Activated CD4-positive, alpha-beta T cell treated with anti-CD3 and anti-CD28 coated beads, Interleukin-2, amount 50 U/mL, for 16 hours (primary cell): ENCODE measurements around the gene NOTCH3.
A peak's percentile ranks its signal among the peaks of the same experiment; 100 is the strongest.

Experiments
- DNase-seq: peaks from one replicate; pipeline ENCODE4 v3.0.0-alpha.2; 2020

Gene NOTCH3

GRCh38 chr19:15159251-15159650 lies 41.5 kb downstream of the NOTCH3 start:
- no peak for DNase-seq

GRCh38 chr19:15156391-15156790 lies 44.4 kb downstream of the NOTCH3 start:
- no peak for DNase-seq

- DNase-seq: no peak
These were observed 45.5 kb downstream of the NOTCH3 start for GRCh38 chr19:15155296-15155695.

GRCh38 chr19:15154002-15154612 lies 46.7 kb downstream of the NOTCH3 start:
- peak; percentile 37 for DNase-seq

DNA sequence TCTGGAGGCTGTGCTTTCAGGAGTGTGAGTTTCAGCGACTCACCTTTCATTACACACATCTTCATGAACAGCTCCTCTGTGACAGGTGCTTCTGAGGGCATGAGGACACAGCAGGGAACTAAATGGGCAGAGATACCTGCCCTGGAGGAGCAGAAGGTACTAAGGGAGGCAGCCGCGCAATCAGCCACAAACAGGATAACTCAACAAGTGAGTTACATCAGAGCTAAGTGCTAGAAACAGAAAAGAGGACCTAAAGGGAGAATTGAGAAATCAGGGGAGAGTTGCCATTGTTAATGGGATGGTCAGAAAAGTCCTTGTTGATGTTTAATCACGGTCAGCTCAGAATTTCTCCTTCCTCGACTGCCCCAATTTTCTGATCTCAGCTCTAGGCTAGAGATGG lies 51.1 kb downstream of the NOTCH3 start:
- DNase-seq: no peak

- no peak for DNase-seq
These were observed 53.7 kb downstream of the NOTCH3 start for GRCh38 chr19:15147090-15147489.

- no peak for DNase-seq
These were observed 56.6 kb downstream of the NOTCH3 start for GRCh38 chr19:15144046-15144646.

- no peak for DNase-seq
These were observed 58.5 kb downstream of the NOTCH3 start for GRCh38 chr19:15142313-15142712.

DNA sequence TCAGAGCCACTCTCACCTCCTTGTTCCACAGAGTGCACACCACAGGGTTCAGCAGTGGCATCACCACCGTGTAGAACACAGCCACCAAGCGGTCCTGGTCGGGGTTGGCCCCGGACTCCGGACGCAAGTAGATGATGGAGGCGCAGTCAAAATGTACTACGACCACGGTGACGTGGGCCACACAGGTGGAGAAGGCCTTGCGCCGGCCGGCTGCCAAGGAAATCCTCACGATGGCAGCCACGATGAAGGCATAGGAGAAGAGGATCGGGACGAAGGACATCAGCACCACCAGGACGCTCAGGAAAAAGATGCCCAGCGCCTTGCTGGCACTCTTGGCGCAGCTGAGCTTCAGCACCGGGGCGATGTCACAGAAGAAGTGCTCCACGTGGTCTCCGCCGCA lies 59.7 kb downstream of the NOTCH3 start:
- DNase-seq: no peak

DNA sequence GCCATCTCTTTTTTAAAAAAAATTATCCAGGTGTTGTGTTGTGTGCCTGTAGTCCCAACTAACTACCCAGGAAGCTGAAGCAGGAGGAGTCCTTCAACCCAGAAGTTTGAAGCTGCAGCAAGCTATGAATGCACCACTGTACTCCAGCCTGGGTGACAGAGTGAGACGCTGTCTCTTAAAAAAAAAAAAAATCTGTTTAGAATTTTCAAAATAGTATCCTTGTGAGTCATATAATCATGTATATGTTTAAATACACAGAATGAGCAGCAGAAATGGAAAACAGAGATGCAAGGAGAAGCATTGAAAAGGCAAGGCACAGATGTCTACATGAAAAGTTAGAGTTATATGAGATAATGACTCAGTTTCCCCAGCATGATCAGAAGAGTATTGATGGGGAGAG lies 62.4 kb downstream of the NOTCH3 start:
- no peak for DNase-seq

GRCh38 chr19:15137777-15138176 lies 63.0 kb downstream of the NOTCH3 start:
- DNase-seq: no peak

DNA sequence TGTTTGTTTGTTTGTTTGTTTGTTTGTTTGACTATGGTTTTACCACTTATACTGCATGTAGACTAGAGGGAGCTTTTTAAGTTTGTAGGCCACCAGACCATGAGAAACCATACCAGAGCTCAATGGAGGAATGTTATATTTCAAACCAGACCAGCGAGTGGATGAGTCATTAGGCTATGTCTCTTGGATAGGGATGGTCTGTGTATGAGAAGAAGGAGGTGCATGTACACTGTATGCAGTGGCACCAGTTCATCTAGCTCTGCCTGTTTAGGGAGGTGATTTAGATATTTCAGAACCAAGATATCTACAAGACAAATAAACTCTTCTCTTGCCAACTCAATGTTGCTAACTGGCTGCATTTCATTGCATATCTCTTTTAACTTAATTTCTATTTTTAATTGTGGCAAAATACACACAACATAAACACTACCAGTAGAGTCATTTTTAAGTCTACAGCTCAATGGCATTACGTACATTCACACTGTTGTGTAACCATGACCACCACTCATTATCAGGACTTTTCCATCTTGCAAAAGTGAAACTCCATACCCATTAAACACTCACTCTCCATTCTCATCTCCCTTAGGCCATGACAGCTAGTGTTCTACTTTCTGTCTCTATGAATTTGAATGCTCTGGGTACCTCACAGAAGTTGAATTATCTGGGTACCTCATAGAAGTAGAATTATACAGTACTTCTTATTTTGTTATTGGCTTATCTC lies 64.4 kb downstream of the NOTCH3 start:
- DNase-seq: no peak

- peak; percentile 3 for DNase-seq
These were observed 70.8 kb downstream of the NOTCH3 start for GRCh38 chr19:15129856-15130585.

GRCh38 chr19:15128162-15128770 lies 72.5 kb downstream of the NOTCH3 start:
- DNase-seq: no peak

DNA sequence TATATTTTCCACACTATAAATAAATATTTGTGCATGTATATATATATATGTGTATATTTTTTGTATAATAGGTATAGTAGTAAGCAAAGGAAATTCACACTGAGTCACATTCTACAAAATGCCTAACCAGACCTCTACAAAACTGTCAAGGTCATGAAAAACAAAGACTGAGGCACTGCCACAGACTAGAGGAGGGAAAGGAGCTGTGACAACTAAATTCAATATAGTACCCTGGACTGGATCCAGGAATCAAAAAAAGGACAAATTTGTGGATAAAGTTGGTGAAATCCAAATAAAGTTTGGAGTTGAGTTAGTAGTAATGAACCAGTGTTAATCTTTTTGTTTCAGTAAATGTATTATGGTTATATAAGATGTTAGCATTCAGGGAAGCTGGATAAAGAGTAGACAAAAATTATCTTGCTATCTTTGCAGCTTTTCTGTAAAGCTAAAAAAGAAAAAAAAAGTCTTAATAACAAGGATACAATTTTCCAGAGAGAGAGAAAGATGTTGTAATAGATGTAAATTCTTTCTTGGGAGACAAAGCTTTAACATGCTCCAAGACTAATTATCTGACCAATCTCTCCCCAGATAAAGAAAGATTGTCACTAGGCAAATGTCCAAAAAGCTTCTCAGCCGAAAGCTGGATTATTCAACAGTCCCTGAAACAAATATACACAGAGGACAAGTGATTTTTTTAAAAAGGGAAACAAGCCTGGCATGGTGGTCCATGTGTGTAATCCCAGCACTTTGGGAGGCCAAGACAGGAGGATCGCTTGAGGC lies 74.5 kb downstream of the NOTCH3 start:
- no peak for DNase-seq

- peak; percentile 99 for DNase-seq
These were observed 75.3 kb downstream of the NOTCH3 start for GRCh38 chr19:15125232-15126067.

DNA sequence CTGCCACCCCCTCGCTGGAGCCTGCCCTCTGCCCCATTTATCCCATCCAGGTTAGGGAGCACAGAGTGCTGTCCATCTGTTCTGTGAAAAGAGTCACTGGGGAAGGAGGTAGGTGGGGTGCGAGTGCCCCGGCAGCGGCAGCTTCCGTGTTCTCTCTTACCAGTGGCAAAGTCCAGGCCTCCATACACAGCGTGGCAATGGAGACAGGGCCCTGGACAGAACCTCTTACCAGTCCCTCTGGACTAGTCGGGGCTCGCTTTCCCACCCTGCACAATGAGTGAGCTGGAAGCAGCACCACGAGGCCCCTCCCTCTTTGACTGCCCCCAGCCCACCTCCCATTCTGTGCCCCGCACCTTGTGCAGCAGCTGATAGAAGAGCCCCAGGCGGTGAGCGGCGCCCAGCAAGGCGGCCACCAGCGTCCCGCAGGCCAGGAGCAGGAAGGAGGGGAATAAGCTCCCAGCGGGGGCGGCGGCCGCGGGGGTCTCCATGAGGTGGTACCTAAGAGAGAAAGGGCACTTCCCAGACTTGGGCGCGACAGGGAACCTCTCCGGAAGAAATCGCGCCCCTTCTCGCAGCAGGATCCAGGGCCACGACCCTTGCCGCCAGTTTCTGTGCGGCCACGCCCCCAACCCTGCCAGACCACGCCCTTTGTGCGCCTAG lies 76.1 kb downstream of the NOTCH3 start:
- peak; percentile 5 for DNase-seq

GRCh38 chr19:15123900-15124299 lies 76.9 kb downstream of the NOTCH3 start:
- no peak for DNase-seq

DNA sequence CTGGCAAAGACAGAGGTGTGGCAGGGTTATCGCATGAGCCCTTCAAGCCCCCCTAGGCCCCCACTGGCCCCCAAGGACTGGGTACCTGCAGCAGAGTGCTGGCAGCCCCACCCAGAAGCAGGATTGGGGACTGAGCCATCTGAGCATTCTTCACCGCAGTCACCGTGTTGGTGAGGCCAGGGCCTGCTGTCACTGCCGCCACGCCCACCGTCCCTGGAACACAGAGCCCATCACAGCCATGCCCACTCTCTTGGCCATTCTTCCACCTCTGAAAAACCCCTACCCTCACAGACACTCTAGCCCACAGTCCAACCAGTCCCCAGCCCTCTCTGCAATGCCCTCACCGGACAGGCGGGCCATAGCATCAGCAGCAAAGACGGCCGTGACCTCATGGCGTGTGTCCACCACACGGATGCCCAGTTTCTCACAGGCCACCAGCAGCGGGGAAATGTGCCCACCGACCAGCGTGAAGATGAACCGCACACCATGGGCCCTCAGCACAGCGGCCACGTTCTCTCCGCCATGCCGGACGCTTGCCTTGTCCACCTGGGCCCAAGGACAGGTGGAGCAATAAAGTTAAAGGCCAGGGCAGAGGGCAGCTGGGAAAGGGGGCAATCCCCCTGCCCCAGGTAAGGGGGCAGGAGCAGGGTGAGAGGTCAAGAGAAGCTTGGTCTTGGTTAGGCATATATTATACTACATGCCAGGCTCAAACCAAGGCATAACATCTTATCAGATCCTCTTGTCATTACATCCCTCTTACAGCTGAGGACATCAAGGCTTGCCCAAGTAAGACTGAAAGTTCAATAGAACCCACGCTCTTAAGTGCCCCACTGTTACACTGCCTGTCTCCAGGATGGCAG lies 77.5 kb downstream of the NOTCH3 start:
- no peak for DNase-seq
